Fibroblast of the aortic adventitia (primary cell): ENCODE results near the gene IMMP2L. TPM values are rescaled to one million over a fixed set of nuclear protein-coding genes. Genes with fewer than 3 reads are reported as not detected.

Source experiments
- DNase-seq: peaks from one replicate; pipeline ENCODE4 v3.0.0-alpha.2; 2010; ENCODE audit warnings: low read depth
- H3K4me3 ChIP-seq: 2 replicates; pipeline ENCODE4 v1.5.1; 2011; ENCODE audit warnings: low read depth, mild to moderate bottlenecking, control low read depth, low read length, moderate library complexity
- CTCF ChIP-seq: IDR thresholded peaks from 2 replicates; pipeline ENCODE4 v1.5.1; 2011; ENCODE audit warnings: mild to moderate bottlenecking, low read length, control low read depth, inconsistent platforms; ENCODE audit not compliant: insufficient read depth
- total RNA-seq: library from RNA; depleted of rRNA; stranded (reverse); fragments of >200 nt; gene quantifications from 2 replicates; pipeline ENCODE4 v1.2.3, GENCODE V29; 2012; ENCODE audit warnings: low replicate concordance

IMMP2L gene
- total RNA-seq, 1 donor, result 9.9 TPM

GRCh38 chr7:111098011-111098925 is 464.0 kb downstream of the IMMP2L start:
- no peak overlapping the region for H3K4me3 ChIP-seq
- TF ChIP-seq CTCF, result peak; percentile 46
- DNase-seq, result peak; percentile 32

- DNase-seq, result no peak
- no peak for TF ChIP-seq CTCF
- H3K4me3 ChIP-seq, result no peak overlapping the region
These were observed 465.3 kb downstream of the IMMP2L start for GRCh38 chr7:111096997-111097396.

DNA sequence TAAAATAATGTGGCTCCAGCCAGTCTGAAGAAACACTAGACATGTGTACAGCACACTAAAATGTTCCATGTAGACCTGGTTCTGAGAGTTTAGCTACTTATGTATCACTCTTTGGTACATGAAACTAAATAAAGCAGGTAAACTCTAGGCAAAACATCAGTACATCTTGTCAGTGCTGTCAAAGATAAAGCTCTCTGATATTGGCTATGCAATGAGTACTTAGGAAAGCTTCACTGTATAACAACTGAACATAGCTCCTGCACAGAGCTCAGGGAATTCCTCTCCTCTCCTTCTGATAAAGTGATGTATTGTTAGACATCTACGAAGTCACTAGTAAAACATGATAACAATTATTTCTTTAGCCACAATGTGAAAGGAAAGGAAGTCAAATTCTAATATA is 467.9 kb downstream of the IMMP2L start:
- H3K4me3 ChIP-seq, result no peak overlapping the region
- TF ChIP-seq CTCF, result no peak
- no peak for DNase-seq

DNA sequence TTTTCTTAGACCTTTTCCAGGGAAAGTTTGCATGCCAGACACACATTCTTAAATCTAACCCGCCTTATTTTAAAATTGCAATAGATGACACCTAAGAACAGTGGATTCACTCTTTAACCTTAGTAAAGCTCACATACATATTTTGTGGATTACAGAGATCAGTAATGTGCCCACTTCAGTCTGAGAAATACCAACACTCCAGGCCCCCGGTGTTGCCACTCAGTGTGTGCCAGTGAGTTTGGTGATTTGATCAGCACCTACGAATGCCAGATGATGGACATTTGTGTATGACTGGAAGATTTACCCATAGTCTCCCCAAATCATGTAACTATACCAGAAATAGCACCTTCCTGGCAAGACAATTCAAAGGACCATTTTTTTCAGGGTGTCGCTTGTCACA is 468.8 kb downstream of the IMMP2L start:
- H3K4me3 ChIP-seq, result no peak overlapping the region
- DNase-seq, result no peak
- TF ChIP-seq CTCF, result no peak

- H3K4me3 ChIP-seq, result no peak overlapping the region
- DNase-seq, result no peak
- TF ChIP-seq CTCF, result no peak
These were observed 469.7 kb downstream of the IMMP2L start for GRCh38 chr7:111092406-111093236.

DNA sequence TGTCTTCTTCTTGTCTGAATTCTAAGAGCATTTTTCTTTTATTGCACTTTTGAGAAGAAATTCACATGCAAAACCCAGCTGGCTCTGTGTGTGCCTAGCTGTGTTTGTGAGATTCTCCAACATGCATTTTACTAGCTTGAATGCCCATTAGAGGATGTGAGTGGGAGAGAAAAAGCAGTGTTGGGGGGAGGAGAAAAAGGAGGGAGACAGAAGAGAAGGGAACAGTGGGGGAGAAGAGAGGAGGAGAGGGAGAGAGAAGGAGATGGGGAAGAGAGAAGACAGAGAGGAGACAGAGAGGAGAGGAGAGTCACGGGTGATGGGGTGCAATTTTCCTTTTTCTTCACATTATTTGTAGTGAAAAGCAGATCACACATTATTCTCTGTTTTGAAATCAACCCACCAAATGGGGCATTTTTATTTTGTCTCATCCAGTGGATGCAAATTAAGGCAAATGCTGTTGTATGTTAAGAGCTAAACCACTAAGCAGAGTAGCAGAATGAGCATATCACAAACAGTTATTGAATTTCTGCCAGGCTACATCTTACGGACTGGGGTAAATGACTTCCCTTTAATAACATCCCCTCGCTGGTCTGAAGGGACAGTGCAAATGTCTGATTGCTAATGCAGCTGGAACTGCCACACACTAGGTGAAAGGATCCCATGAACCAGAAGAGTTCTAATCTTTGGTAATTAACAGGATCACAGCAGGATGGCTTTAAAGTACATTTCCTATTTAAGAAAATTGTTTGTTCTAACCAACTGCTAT is 470.5 kb downstream of the IMMP2L start:
- peak overlapping the region; percentile 13 for H3K4me3 ChIP-seq
- TF ChIP-seq CTCF, result no peak
- no peak for DNase-seq
